H9 (cell line): ENCODE measurements around the gene CLK2. TPM values are rescaled to one million over a fixed set of nuclear protein-coding genes. Genes with fewer than 3 reads are reported as not detected.
"Not testable (repeated sequence)": the region's sequence is repeated elsewhere in the genome, so short reads cannot be mapped to it uniquely, and the experiment has no call there.

Experiments
- DNase-seq: peaks from one replicate; pipeline ENCODE4 v3.0.0-alpha.2; 2017
- H2AFZ ChIP-seq: one replicate; pipeline ENCODE4 v1.6.1; 2013; ENCODE audit warnings: mild to moderate bottlenecking, low read length, control low read depth, moderate library complexity
- H2AK5ac ChIP-seq: 2 replicates; pipeline ENCODE4 v1.6.1; 2013; ENCODE audit warnings: low read length, control low read depth, mixed read lengths; ENCODE audit not compliant: insufficient read length
- H2BK120ac ChIP-seq: one replicate; pipeline ENCODE4 v1.6.1; 2013; ENCODE audit warnings: low read depth, mild to moderate bottlenecking, low read length, control low read depth, inconsistent platforms; ENCODE audit not compliant: poor library complexity, severe bottlenecking
- H2BK12ac ChIP-seq: 2 replicates; pipeline ENCODE4 v1.6.1; 2013; ENCODE audit warnings: low read length, control low read depth, mixed read lengths, low read depth; ENCODE audit not compliant: insufficient read length
- H2BK15ac ChIP-seq: 2 replicates; pipeline ENCODE4 v1.6.1; 2013; ENCODE audit warnings: low read depth, low read length, control low read depth
- H2BK20ac ChIP-seq: one replicate; pipeline ENCODE4 v1.6.1; 2013; ENCODE audit warnings: low read depth, mild to moderate bottlenecking, low read length, control low read depth, inconsistent platforms; ENCODE audit not compliant: poor library complexity, severe bottlenecking
- H2BK5ac ChIP-seq: 2 replicates; pipeline ENCODE4 v1.6.1; 2013; ENCODE audit warnings: low read length, control low read depth, mixed read lengths; ENCODE audit not compliant: insufficient read length
- H3K14ac ChIP-seq: 2 replicates; pipeline ENCODE4 v1.6.1; 2013; ENCODE audit warnings: low read length, control low read depth; ENCODE audit not compliant: insufficient read depth
- H3K18ac ChIP-seq: 2 replicates; pipeline ENCODE4 v1.6.1; 2013; ENCODE audit warnings: low read depth, mild to moderate bottlenecking, mixed read lengths, low read length, control low read depth; ENCODE audit not compliant: insufficient read length
- H3K23ac ChIP-seq: 2 replicates; pipeline ENCODE4 v1.6.1; 2013; ENCODE audit warnings: low read length, control low read depth, mixed read lengths, low read depth; ENCODE audit not compliant: insufficient read length
- H3K23me2 ChIP-seq: 2 replicates; pipeline ENCODE4 v1.6.1; 2013; ENCODE audit warnings: low read depth, mild to moderate bottlenecking, mixed read lengths, low read length, control low read depth; ENCODE audit not compliant: insufficient read length, poor library complexity, severe bottlenecking
- H3K27ac ChIP-seq: 2 replicates; pipeline ENCODE4 v1.5.1; 2013; ENCODE audit warnings: low read length, control low read depth, mixed read lengths, low read depth; ENCODE audit not compliant: insufficient read length
- H3K27me3 ChIP-seq: 2 replicates; pipeline ENCODE4 v1.6.1; 2013; ENCODE audit warnings: low read length, control low read depth, inconsistent platforms; ENCODE audit not compliant: insufficient read depth
- H3K4ac ChIP-seq: 2 replicates; pipeline ENCODE4 v1.6.1; 2013; ENCODE audit warnings: low read depth, mild to moderate bottlenecking, control low read depth, inconsistent platforms, low read length, moderate library complexity
- H3K4me1 ChIP-seq: 2 replicates; pipeline ENCODE4 v1.6.1; 2013; ENCODE audit warnings: low read length, control low read depth, inconsistent platforms; ENCODE audit not compliant: insufficient read depth
- H3K4me2 ChIP-seq: 2 replicates; pipeline ENCODE4 v1.6.1; 2013; ENCODE audit warnings: low read length, control low read depth, mixed read lengths; ENCODE audit not compliant: insufficient read length, insufficient read depth
- H3K56ac ChIP-seq: 2 replicates; pipeline ENCODE4 v1.6.1; 2013; ENCODE audit warnings: low read depth, mild to moderate bottlenecking, mixed read lengths, low read length, control low read depth; ENCODE audit not compliant: insufficient read length
- H3K79me1 ChIP-seq: 2 replicates; pipeline ENCODE4 v1.6.1; 2013; ENCODE audit warnings: low read depth, mild to moderate bottlenecking, moderate library complexity, low read length, control low read depth, inconsistent platforms; ENCODE audit not compliant: insufficient read depth, poor library complexity, severe bottlenecking
- H3K79me2 ChIP-seq: 2 replicates; pipeline ENCODE4 v1.6.1; 2013; ENCODE audit warnings: low read length, control low read depth, inconsistent platforms; ENCODE audit not compliant: insufficient read depth
- H3K9ac ChIP-seq: 2 replicates; pipeline ENCODE4 v1.6.1; 2013; ENCODE audit warnings: low read length, control low read depth, mixed read lengths; ENCODE audit not compliant: insufficient read length; ENCODE audit errors: extremely low read depth
- H3K9me3 ChIP-seq: one replicate; pipeline ENCODE4 v1.6.1; 2013; ENCODE audit warnings: low read depth, low read length, inconsistent platforms; ENCODE audit not compliant: control insufficient read depth
- H3T11ph ChIP-seq: one replicate; pipeline ENCODE4 v1.6.1; 2013; ENCODE audit warnings: mild to moderate bottlenecking, low read length, control low read depth, inconsistent platforms
- H4K20me1 ChIP-seq: one replicate; pipeline ENCODE4 v1.6.1; 2013; ENCODE audit not compliant: control insufficient read depth, insufficient read length, insufficient read depth
- H4K5ac ChIP-seq: 2 replicates; pipeline ENCODE4 v1.6.1; 2013; ENCODE audit warnings: low read depth, mild to moderate bottlenecking, mixed read lengths, low read length, control low read depth; ENCODE audit not compliant: insufficient read length
- H4K8ac ChIP-seq: replicated peaks from 2 replicates; pipeline ENCODE4 v1.6.1; 2013; ENCODE audit warnings: low read length, control low read depth, mixed read lengths, low read depth; ENCODE audit not compliant: insufficient read length
- H4K91ac ChIP-seq: 2 replicates; pipeline ENCODE4 v1.6.1; 2013; ENCODE audit warnings: low read depth, mild to moderate bottlenecking, moderate library complexity, mixed read lengths, low read length, control low read depth; ENCODE audit not compliant: insufficient read length
- H3K27ac Mint-ChIP-seq, 3 experiments: 2 replicates in 2 of 3; 3 replicates in 1 of 3; pipeline ENCODE4 v1.8.0; 2020 to 2021; ENCODE audit warnings: mixed read lengths in 3 of 3, mild to moderate bottlenecking in 1 of 3, moderate library complexity in 1 of 3
- H3K27me3 Mint-ChIP-seq: 2 replicates; pipeline ENCODE4 v1.8.0; 2021; ENCODE audit warnings: low read depth, mild to moderate bottlenecking, moderate library complexity, mixed read lengths
- H3K36me3 Mint-ChIP-seq, 3 experiments: 2 replicates in 2 of 3; 3 replicates in 1 of 3; pipeline ENCODE4 v1.8.0; 2020 to 2021; ENCODE audit warnings: low read depth in 3 of 3, mixed read lengths in 3 of 3; ENCODE audit not compliant: insufficient read depth in 1 of 3
- H3K4me1 Mint-ChIP-seq, 2 experiments: 2 replicates each; pipeline ENCODE4 v1.8.0; 2020; ENCODE audit warnings: mixed read lengths in 2 of 2
- H3K4me3 Mint-ChIP-seq, 2 experiments: 2 replicates in 1 of 2; 3 replicates in 1 of 2; pipeline ENCODE4 v1.8.0; 2020 to 2021; ENCODE audit warnings: mild to moderate bottlenecking in 2 of 2, mixed read lengths in 2 of 2, moderate library complexity in 1 of 2
- H3K9me3 Mint-ChIP-seq, 2 experiments: 2 replicates in 1 of 2; 3 replicates in 1 of 2; pipeline ENCODE4 v1.8.0; 2020; ENCODE audit warnings: mild to moderate bottlenecking in 2 of 2, mixed read lengths in 2 of 2, moderate library complexity in 1 of 2
- WGBS: extraction: QIAGEN DNeasy Blood & Tissue Kit; methylation state at CpG from one replicate; pipeline ENCODE4 v1.1.7; 2013; ENCODE audit warnings: missing lambda C conversion rate, low lambda C conversion rate, mixed read lengths; ENCODE audit not compliant: insufficient read length; ENCODE audit errors: extremely low coverage; 5-methylcytosine and 5-hydroxymethylcytosine counted together
- total RNA-seq: library from RNA; stranded (reverse); gene quantifications from 2 replicates; pipeline ENCODE4 v1.2.1, GENCODE V29; 2021
- TF ChIP-seq, protein P1 (sequence below): fragments of 200-600 bp; sonication (generic); conservative IDR thresholded peaks from 3 replicates; pipeline ENCODE4 v1.8.0; 2021; ENCODE audit warnings: antibody characterized with exemption, mild to moderate bottlenecking

Gene CLK2
- total RNA-seq, 1 experiment from 2014 or later = 77.5 TPM

GRCh38 chr1:155223047-155223446 is 50.3 kb downstream of the CLK2 start:
- DNase-seq = no peak
- no peaks in the 10 kb centered on the region for H3K27me3 ChIP-seq
- Mint-ChIP-seq H3K27me3 (peaks cover 3% of the 10 kb centered on the region; the same call in 1 of the 2 replicates), H3K9me3 (no peaks in the 10 kb centered on the region; a peak in 1 of 5 replicates), H3K4me3 (no peak overlapping the region), H3K4me1 (peaks cover 24 to 32% of the 10 kb centered on the region in 2 experiments), H3K27ac (no peak overlapping the region; a peak in 1 of 7 replicates), H3K36me3 (peaks cover 0 to 10% (median 8%) of the 10 kb centered on the region in 3 experiments; a peak in 4 of 7 replicates)
- H3K4me2 ChIP-seq = no peak overlapping the region
- no peaks in the 10 kb centered on the region for H3K79me1 ChIP-seq
- no peak overlapping the region for H3K18ac ChIP-seq
- H4K20me1 ChIP-seq = no peaks in the 10 kb centered on the region
- H3K56ac ChIP-seq = no peak overlapping the region
- TF ChIP-seq, protein P1, sequence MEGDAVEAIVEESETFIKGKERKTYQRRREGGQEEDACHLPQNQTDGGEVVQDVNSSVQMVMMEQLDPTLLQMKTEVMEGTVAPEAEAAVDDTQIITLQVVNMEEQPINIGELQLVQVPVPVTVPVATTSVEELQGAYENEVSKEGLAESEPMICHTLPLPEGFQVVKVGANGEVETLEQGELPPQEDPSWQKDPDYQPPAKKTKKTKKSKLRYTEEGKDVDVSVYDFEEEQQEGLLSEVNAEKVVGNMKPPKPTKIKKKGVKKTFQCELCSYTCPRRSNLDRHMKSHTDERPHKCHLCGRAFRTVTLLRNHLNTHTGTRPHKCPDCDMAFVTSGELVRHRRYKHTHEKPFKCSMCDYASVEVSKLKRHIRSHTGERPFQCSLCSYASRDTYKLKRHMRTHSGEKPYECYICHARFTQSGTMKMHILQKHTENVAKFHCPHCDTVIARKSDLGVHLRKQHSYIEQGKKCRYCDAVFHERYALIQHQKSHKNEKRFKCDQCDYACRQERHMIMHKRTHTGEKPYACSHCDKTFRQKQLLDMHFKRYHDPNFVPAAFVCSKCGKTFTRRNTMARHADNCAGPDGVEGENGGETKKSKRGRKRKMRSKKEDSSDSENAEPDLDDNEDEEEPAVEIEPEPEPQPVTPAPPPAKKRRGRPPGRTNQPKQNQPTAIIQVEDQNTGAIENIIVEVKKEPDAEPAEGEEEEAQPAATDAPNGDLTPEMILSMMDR = no peak
- H2BK5ac ChIP-seq = no peak overlapping the region
- no peak overlapping the region for H2BK12ac ChIP-seq
- H3K79me2 ChIP-seq = no peaks in the 10 kb centered on the region
- no peak overlapping the region for H2BK15ac ChIP-seq
- no peaks in the 10 kb centered on the region for H3K9me3 ChIP-seq
- no peak overlapping the region for H4K91ac ChIP-seq
- H3K4me1 ChIP-seq = no peaks in the 10 kb centered on the region; the same call in 1 of the 2 replicates
- no peak overlapping the region for H3K9ac ChIP-seq
- H3K4ac ChIP-seq = no peak overlapping the region
- H4K8ac ChIP-seq = no peak overlapping the region
- H3K23me2 ChIP-seq = peaks cover 4% of the 10 kb centered on the region
- H2BK120ac ChIP-seq = no peak overlapping the region
- H2AFZ ChIP-seq = no peak overlapping the region
- no peak overlapping the region for H3T11ph ChIP-seq
- no CpG with 5 or more reads among the region's 7 CpGs for WGBS
- H3K27ac ChIP-seq = no peak overlapping the region
- no peak overlapping the region for H4K5ac ChIP-seq
- H3K23ac ChIP-seq = no peak overlapping the region
- H2BK20ac ChIP-seq = no peak overlapping the region
- H3K14ac ChIP-seq = no peak overlapping the region
- H2AK5ac ChIP-seq = no peak overlapping the region

DNA sequence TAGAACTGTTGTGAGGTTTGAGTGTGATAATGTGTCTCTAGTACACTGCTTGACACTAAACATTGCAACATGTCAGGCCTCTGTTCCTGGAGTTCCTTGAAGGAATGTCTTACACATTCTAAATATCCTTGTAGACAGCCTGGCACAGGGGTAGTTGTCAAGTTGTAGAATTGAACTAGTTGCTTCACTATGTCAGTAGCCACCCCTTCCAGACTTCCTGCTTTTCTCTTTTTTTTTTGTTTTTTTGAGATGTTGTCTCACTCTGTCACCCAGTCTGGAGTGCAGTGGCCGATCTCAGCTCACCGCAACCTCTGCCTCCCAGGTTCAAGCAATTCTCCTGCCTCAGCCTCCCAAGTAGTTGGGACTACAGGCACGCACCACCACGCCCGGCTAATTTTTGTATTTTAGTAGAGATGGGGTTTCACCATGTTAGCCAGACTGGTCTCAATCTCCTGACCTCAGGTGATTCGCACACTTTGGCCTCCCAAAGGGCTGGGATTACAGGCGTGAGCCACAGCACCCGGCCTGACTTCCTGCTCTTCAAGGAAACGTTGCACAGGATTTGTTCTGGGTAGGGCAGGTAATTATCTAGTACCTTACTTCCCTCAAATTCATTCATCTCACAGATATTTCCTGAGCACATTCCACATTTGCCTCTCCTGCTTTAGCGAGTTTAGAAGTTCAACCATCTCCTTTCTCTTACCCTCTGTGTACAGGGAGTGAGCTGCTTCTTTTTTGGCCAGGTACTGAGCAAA is 52.9 kb downstream of the CLK2 start:
- not testable (repeated sequence) for H4K91ac ChIP-seq, H3K23me2 ChIP-seq, H3K27ac Mint-ChIP-seq, H3K4me3 Mint-ChIP-seq, H2BK12ac ChIP-seq, H2BK20ac ChIP-seq, H3K4ac ChIP-seq, H2BK15ac ChIP-seq, H2AK5ac ChIP-seq, H3K18ac ChIP-seq, H3K56ac ChIP-seq, H3K27me3 Mint-ChIP-seq, H3K9me3 ChIP-seq, DNase-seq, H3K27ac ChIP-seq, H2BK5ac ChIP-seq, H3K27me3 ChIP-seq, H3K4me2 ChIP-seq, H3K79me2 ChIP-seq, H3K9ac ChIP-seq, H2AFZ ChIP-seq, H3K14ac ChIP-seq, H3K9me3 Mint-ChIP-seq, H3K23ac ChIP-seq, H4K8ac ChIP-seq, H4K20me1 ChIP-seq, H3K4me1 ChIP-seq, H4K5ac ChIP-seq, H3T11ph ChIP-seq, H3K79me1 ChIP-seq, H2BK120ac ChIP-seq
- WGBS = no CpG with 5 or more reads among the region's 10 CpGs
- H3K36me3 Mint-ChIP-seq = peaks cover 1 to 15% (median 10%) of the 10 kb centered on the region in 3 experiments; a peak in 5 of 7 replicates
- peaks cover 11 to 16% of the 10 kb centered on the region in 2 experiments for H3K4me1 Mint-ChIP-seq
